IPS-18a (cell line): Measurements from ENCODE around the gene RPN1.

ENCODE experiments used
- H3K27ac ChIP-seq: one replicate; pipeline ENCODE4 v1.5.1; 2013; ENCODE audit warnings: low read length
- H3K27me3 ChIP-seq: one replicate; pipeline ENCODE4 v1.6.1; 2013; ENCODE audit warnings: mild to moderate bottlenecking, low read length; ENCODE audit not compliant: control insufficient read depth, insufficient read depth
- H3K36me3 ChIP-seq: one replicate; pipeline ENCODE4 v1.6.1; 2013; ENCODE audit warnings: low read depth, low read length; ENCODE audit not compliant: control insufficient read depth
- H3K4me1 ChIP-seq: one replicate; pipeline ENCODE4 v1.6.1; 2013; ENCODE audit warnings: low read depth, low read length; ENCODE audit not compliant: control insufficient read depth
- H3K4me3 ChIP-seq: one replicate; pipeline ENCODE4 v1.5.1; 2013; ENCODE audit warnings: low read length
- H3K9ac ChIP-seq: one replicate; pipeline ENCODE4 v1.6.1; 2013; ENCODE audit warnings: mild to moderate bottlenecking, low read length, moderate library complexity
- H3K9me3 ChIP-seq: one replicate; pipeline ENCODE4 v1.6.1; 2013; ENCODE audit warnings: low read depth, low read length; ENCODE audit not compliant: control insufficient read depth

Gene RPN1

DNA sequence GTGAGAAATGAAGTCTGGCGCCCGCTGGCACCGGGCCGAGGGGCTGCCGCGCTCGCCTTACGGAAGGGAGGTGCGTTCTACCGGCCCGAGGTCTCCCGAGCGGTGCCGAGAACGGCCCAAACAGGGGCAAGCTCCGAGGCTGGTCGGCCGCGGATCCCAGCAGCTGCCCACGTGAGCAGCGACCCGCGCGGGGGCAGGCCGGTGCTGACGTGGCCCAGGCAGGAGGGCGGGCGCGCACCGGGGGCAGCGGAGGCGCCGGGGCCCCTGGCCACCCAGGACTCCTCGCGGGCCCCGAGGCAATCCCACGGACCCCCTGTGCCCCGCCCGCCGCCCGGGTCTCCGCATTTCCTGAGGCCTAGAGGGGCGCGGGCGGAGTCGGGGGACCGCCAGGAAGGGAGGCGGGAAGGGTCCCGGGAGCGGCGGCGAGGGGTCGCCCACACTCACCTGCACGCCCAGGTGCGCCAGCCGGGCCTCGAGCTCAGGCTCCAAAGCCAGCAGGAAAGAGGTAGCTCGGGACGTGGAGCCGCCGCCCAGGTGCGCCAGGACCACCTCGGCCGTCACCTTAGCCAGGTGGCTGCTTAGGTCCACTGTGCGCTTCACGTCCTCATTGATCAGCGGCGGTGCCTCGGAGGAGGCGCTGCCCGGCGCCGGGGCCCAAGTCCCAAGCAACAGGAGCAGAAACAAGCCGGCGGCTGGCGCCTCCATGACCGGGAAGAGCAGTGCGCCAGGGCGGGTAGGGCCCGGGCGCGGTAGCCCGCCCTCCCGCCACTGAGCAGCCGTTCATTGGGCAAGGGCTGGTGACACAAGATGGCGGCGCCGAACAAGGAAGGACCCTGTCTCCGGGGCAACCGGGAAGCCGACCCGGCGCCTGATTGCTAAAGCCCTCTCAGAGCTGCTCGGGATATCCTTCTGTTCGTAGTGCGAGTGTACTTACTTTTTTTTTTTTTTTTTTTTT, at the start of gene RPN1:
TSS of gene RPN1 (minus strand) at position 723 of the 955 bp plus-strand sequence. CDS start at position 705, 18 bp downstream.
- H3K9me3 ChIP-seq = no peaks in the 10 kb centered on the region
- H3K36me3 ChIP-seq = no peaks in the 10 kb centered on the region
- peak within 1 kb of the TSS; percentile 82 for H3K4me3 ChIP-seq
- H3K9ac ChIP-seq = peak within 1 kb of the TSS; percentile 94
- no peaks in the 10 kb centered on the region for H3K27me3 ChIP-seq
- H3K27ac ChIP-seq = no peak within 1 kb of the TSS
- peaks cover 8% of the 10 kb centered on the region for H3K4me1 ChIP-seq

DNA sequence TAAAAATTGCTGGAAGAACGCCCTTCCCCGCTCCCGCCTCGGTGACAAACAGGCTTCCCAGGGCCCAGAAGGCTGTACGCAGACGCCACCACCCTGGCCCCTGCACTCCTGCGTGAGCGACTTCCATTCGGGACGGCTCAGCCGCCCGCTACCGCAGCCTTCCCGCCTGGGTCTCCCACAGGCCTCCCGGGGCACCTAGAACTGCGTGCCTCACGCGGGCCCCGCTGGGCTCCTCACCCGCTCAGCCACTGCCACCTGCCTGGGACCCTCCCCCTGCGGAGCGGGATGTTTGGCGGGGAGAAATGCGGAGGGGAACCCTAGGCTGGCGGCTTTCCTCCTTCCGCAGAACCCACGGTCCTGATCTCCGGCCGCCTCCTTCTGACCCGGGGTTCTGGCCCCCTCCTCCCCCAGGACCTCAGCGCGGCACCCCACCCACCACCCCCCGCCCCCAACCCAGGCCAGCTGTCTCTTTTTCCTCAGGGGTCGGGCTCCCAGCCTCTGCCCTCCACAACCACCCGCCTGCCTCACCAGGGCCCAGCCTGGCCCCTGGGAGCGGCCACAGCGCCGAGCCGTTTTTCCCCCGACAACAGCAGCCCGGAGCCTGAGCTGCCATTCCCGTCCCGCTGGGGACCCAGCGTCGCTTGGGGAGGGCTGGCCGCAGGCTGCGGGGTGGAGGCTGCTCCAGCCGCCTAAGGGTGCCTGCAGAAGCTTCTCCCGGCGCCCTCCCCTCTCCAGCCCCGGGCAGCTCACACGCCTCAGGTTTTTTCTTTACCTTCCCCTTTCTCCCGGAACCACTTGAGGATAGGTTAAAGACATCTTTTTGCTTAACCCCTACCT, 47.8 kb upstream of the RPN1 start:
- no peaks in the 10 kb centered on the region for H3K9me3 ChIP-seq
- H3K27ac ChIP-seq = no peak overlapping the region
- H3K27me3 ChIP-seq = no peaks in the 10 kb centered on the region
- H3K4me3 ChIP-seq = peak overlapping the region; percentile 27
- H3K36me3 ChIP-seq = no peaks in the 10 kb centered on the region
- no peaks in the 10 kb centered on the region for H3K4me1 ChIP-seq
- H3K9ac ChIP-seq = no peak overlapping the region

DNA sequence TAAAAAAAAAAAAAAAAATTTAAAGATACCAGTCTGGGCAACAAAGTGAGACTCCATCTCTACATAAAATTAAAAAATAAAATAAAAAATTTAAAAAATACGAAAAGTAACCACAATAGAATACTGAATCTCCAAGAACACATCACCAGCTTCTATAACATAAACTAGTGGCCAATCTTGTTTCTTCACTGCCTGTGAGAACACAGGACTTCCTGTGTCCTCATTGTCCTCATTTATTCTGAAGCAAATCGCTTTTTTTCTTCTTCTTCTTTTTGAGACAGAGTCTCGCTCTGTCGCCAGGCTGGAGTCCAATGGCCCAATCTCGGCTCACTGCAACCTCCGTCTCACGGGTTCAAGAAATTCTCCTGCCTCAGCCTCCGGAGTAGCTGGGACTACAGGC, 46.7 kb upstream of the RPN1 start:
- Histone ChIP-seq H3K4me1 (no peaks in the 10 kb centered on the region), H3K27ac (no peak overlapping the region), H3K36me3 (no peaks in the 10 kb centered on the region), H3K9me3 (no peaks in the 10 kb centered on the region), H3K27me3 (no peaks in the 10 kb centered on the region), H3K4me3 (no peak overlapping the region), H3K9ac (no peak overlapping the region)

DNA sequence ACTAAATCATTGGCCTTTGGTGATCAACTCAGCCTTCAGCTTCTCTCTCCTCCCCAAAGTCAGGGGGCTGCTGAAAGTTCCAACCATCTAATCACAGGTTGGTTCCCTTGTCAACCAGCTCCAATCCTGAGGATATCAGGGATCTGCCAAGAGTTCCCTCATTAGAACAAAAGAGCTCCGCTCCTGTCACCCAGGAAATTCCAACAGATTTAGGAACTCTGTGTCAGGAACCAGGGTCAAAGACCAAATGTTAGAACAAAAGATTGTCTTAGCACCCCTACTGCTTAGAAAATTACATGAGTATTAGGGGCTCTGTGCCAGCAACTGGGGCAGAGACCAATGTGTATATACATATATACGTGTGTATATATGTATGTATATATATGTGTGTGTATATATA, 43.1 kb upstream of the RPN1 start:
- Histone ChIP-seq H3K4me1 (no peaks in the 10 kb centered on the region), H3K9ac (no peak overlapping the region), H3K4me3 (no peak overlapping the region), H3K27ac (no peak overlapping the region), H3K9me3 (no peaks in the 10 kb centered on the region), H3K27me3 (no peaks in the 10 kb centered on the region), H3K36me3 (no peaks in the 10 kb centered on the region)

DNA sequence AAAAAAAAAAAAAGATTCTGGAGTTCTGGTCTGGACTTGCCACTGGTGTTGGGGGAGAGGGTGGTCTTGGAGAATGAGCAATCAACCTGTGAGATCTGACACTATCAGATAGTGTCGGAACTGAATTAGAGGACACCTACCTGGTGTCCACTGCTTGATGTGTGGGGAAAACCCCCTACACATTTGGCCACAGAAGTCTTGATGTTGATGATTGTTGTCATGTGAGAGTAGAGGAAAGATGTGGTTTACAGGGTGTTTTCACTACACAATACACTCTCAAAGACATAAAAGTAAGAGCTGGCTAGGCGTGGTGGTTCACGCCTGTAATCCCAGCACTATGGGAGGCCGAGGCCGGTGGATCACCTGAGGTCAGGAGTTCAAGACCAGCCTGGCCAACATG, 38.4 kb upstream of the RPN1 start:
- no peaks in the 10 kb centered on the region for H3K9me3 ChIP-seq
- no peaks in the 10 kb centered on the region for H3K4me1 ChIP-seq
- H3K36me3 ChIP-seq = no peaks in the 10 kb centered on the region
- H3K9ac ChIP-seq = no peak overlapping the region
- no peak overlapping the region for H3K4me3 ChIP-seq
- no peak overlapping the region for H3K27ac ChIP-seq
- no peaks in the 10 kb centered on the region for H3K27me3 ChIP-seq

DNA sequence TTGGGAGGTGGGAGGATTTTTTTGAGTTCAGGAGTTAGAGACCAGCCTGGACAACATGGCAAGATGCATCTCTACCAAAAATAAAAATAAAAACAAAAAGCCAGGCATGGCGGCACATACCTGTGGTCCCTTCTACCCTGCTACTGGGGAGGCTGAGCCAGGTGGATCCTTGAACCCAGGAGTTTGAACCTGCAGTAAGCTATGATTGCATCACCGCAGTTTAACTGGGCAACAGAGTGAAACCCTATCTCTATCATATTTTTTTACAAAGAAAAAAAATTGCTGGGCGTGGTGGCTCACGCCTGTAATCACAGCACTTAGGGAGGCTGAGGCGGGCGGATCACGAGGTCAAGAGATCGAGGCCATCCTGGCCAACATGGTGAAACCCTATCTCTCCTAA, 35.8 kb upstream of the RPN1 start:
- H3K4me3 ChIP-seq = no peak overlapping the region
- no peaks in the 10 kb centered on the region for H3K27me3 ChIP-seq
- H3K9me3 ChIP-seq = no peaks in the 10 kb centered on the region
- no peak overlapping the region for H3K9ac ChIP-seq
- no peak overlapping the region for H3K27ac ChIP-seq
- peaks cover 7% of the 10 kb centered on the region for H3K4me1 ChIP-seq
- no peaks in the 10 kb centered on the region for H3K36me3 ChIP-seq

DNA sequence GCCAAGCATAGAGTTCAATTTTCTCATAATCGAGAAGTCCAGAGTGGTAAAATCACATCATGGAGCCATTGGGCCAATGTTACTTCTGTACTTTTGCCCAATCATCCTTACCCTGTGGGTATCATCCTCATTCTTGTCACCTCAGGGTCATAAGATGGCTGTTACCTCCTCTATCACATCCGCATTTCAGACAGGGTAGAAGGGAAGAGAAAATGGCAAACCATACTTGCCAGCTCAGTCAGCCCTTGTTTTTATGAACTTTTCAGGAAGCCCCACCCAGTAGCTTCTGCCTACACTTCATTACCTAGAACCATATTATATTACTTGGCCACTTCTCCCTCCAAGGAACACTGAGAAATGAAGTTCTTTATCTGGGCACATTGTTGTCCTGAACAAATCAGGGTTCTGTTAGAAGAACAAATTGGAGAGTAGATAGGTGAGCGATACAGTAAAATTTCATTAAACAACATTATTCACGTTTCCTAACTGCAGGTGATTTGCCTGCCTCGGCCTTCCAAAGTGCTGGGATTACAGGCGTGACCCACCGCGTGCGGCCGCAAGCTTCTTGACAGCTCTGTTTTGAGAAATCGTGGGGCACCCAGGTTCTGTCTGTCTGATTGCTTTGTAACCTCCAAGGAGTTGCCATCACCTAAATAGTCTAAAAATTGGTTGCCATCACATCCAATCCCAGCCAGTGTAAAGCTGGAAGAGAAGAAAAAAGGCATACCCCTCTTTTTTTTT, 34.5 kb upstream of the RPN1 start:
- Histone ChIP-seq H3K9me3 (no peaks in the 10 kb centered on the region), H3K4me3 (no peak overlapping the region), H3K4me1 (peaks cover 10% of the 10 kb centered on the region), H3K36me3 (no peaks in the 10 kb centered on the region), H3K27me3 (no peaks in the 10 kb centered on the region), H3K9ac (no peak overlapping the region), H3K27ac (no peak overlapping the region)

DNA sequence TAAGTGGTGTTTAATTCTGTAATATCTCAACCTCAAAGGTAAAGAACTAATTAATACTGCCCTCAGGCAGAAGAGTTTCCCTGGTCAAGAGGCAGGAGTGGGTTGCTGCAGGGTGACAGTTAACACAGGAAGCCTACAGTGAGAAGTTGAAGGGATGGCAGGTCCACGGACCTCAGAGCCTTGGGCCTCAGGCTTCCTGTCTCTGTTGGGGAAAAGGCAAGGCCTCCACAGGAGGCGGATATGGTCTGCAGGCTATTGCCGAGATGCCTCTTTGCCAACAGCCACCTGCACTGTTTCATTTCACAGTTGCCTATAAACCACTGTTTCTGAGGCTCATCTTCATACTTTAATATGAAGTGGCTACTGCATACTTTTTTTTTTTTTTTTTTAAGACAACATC, 33.3 kb upstream of the RPN1 start:
- peaks cover 10% of the 10 kb centered on the region for H3K4me1 ChIP-seq
- H3K4me3 ChIP-seq = no peak overlapping the region
- no peaks in the 10 kb centered on the region for H3K27me3 ChIP-seq
- no peak overlapping the region for H3K27ac ChIP-seq
- H3K9ac ChIP-seq = no peak overlapping the region
- no peaks in the 10 kb centered on the region for H3K36me3 ChIP-seq
- no peaks in the 10 kb centered on the region for H3K9me3 ChIP-seq

DNA sequence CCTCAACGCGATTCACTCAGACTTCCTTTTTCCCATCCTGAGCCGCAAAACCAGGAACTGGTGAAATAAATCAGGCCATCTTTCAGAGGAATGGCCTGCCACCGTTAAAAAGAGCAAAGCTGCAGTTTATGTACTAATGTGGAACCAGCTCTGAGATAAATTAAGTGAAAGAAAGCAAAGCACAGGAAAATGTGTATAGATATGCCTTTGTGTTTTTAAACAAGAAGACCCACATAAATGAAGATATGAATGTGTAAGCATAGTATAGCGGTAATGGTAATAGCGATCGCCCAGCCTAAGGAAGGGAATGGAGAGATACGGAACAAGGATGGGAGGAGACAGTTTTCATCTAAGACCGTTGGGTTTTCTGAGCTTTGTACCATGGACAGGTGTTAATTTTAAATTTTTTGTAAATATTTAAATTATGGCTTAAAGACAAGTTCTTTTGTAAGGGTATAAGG, 30.8 kb upstream of the RPN1 start:
- Histone ChIP-seq H3K27ac (peak overlapping the region; percentile 98), H3K27me3 (peaks cover 17% of the 10 kb centered on the region), H3K4me1 (peaks cover 10% of the 10 kb centered on the region), H3K9ac (peak overlapping the region; percentile 99), H3K36me3 (no peaks in the 10 kb centered on the region), H3K9me3 (no peaks in the 10 kb centered on the region), H3K4me3 (peak overlapping the region; percentile 95)

DNA sequence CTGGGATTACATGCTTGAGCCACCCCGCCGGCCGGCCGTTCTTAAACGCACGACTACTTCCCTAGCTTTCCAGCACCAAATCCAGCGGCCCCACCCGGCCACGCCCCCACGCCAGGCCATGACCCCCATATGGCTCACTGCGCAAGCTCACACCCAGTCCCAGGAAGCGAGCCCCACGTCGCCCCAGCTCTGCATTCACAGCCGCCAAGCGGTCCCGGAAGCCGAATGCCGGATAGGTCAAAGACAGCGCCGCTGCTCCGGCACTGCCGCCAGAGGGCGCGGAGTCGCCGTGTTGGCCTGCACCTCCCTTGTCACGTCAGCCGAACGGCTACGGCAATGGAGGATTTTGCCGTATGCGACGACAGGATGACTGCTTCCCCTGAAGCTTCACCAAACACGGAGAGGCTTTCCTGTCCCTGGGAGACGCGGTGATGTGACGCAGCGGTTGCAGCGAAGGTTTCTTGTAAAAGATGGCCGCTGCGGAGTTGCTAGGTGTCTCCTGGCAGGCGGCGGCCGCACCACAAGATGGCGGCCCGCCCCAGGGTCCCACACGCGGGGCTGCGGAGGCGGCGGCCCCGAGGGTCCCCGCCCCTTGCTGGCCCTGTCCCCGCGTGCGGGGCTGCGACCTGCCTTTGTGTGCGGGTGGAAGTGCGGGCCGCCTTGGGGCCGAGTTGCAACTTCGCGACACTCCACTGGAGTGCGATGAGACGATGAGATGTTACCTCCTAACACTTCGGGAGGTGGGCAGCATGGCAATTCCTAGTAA, 30.2 kb upstream of the RPN1 start:
- Histone ChIP-seq H3K9me3 (no peaks in the 10 kb centered on the region), H3K4me3 (peak overlapping the region; percentile 95), H3K27ac (peak overlapping the region; percentile 98), H3K9ac (peak overlapping the region; percentile 99), H3K27me3 (peaks cover 19% of the 10 kb centered on the region), H3K4me1 (peaks cover 10% of the 10 kb centered on the region), H3K36me3 (no peaks in the 10 kb centered on the region)
